ENCODE results near the gene KLHDC7A. TPM values are rescaled to one million over a fixed set of nuclear protein-coding genes. Genes with fewer than 3 reads are reported as not detected.

KLHDC7A gene
- total and polyA plus RNA-seq, 2 of the 4 experiments (the other 2 are of a cell fraction), result not detected

DNA sequence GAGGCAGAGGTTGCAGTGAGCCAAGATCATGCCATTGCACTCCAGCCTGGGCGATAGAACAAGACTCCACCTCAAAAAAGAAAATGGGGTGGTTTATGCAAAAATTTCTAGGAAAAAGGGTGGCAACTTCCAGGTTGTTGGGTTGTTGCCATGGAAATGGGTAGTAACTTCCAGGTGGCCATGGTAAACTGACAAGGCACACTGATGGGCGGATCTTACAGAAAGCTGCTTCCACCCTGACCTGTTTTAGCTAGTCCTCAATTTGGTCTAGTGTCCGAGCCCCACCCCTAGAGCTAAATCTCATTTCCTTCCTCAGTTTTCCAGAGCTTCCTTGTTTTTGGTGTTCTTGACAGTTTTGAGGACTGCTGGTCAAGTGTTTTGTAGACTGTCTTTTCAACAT lies 13.6 kb downstream of the KLHDC7A start:
- ATAC-seq (ENCODE audit: low read depth) (no peak), DNase-seq (no peak)
- Histone ChIP-seq H3K27ac (ENCODE audit: insufficient read depth, low read length) (no peak overlapping the region), H2BK15ac (ENCODE audit: low read depth, low read length) (no peak overlapping the region), H3K36me3 (ENCODE audit: control insufficient read depth, insufficient read depth, low read length) (no peaks in the 10 kb centered on the region), H2AK9ac (replicated peaks; ENCODE audit: low read depth, low read length, poor library complexity) (no peak overlapping the region), H2BK120ac (ENCODE audit: low read depth, low read length) (no peak overlapping the region), H3K9me3 (ENCODE audit: control insufficient read depth, insufficient read depth, low read length) (peaks cover 9% of the 10 kb centered on the region; the same call in 1 of the 2 replicates), H3K14ac (replicated peaks; ENCODE audit: low read depth, low read length) (no peak overlapping the region), H4K5ac (ENCODE audit: low read depth, low read length) (no peak overlapping the region), H3K4me2 (ENCODE audit: low read depth, low read length) (no peak overlapping the region), H4K91ac (ENCODE audit: insufficient read depth, low read depth, low read length) (no peak overlapping the region), H4K8ac (ENCODE audit: low read depth in 2 of 2, low read length in 2 of 2) (no peak overlapping the region), H3K4me3 (ENCODE audit: insufficient read depth, low read depth, low read length) (no peak overlapping the region), H2BK5ac (ENCODE audit: low read depth, low read length, poor library complexity, severe bottlenecking) (no peak overlapping the region), H4K20me1 (ENCODE audit: insufficient read depth, low read length) (no peaks in the 10 kb centered on the region), H3K9me1 (ENCODE audit: insufficient read depth, low read length) (no peaks in the 10 kb centered on the region), H2BK20ac (ENCODE audit: low read depth, low read length) (no peak overlapping the region), H3K27me3 (ENCODE audit: control insufficient read depth, insufficient read depth, low read length) (no peaks in the 10 kb centered on the region), H2AK5ac (ENCODE audit: low read depth, low read length) (no peak overlapping the region), H3K9ac (ENCODE audit: low read depth, low read length) (no peak overlapping the region), H3K4me1 (ENCODE audit: control insufficient read depth, insufficient read depth, low read length) (no peaks in the 10 kb centered on the region), H3K23ac (ENCODE audit: low read depth, low read length) (no peak overlapping the region), H2AFZ (replicated peaks; ENCODE audit: low read length, poor library complexity) (no peak overlapping the region), H3K56ac (ENCODE audit: extremely low read depth, insufficient read depth, low read length) (no peak overlapping the region), H3K18ac (ENCODE audit: low read depth, low read length) (no peak overlapping the region), H3K79me1 (ENCODE audit: low read depth in 1 of 2, low read length in 2 of 2) (no peaks in the 10 kb centered on the region), H3K4ac (ENCODE audit: low read depth, low read length) (no peak overlapping the region)
- dilution Hi-C loops (cut with HindIII; ENCODE audit: low sequenced_read_pairs, unreplicated experiment) (no loop called here), intact Hi-C loops (cut with micrococcal nuclease) (no loop called here), in situ Hi-C loops (cut with MboI; ENCODE audit: low sequenced_read_pairs) (no loop called here)
- POLR2A ChIA-PET (ENCODE audit: unreplicated experiment), result no interaction called here
- CTCF ChIA-PET, result no interaction called here
- WGBS, 2 experiments (ENCODE audit: extremely low coverage in 2 of 2, insufficient read length in 1 of 2), result no CpG with 5 or more reads among the region's 3 CpGs
- TF ChIP-seq RAD21 (IDR thresholded peaks at IDR 0.05; ENCODE audit: low read length) (no peak), SMC3 (IDR thresholded peaks at IDR 0.05; ENCODE audit: low read depth, low read length) (no peak), MAZ (IDR thresholded peaks at IDR 0.05; ENCODE audit: borderline replicate concordance, low read depth, low read length) (no peak), CHD1 (IDR thresholded peaks at IDR 0.05; ENCODE audit: low read depth, low read length) (no peak), BHLHE40 (IDR thresholded peaks at IDR 0.05; ENCODE audit: low read depth, low read length) (no peak), FOS (IDR thresholded peaks at IDR 0.05; ENCODE audit: low read depth, low read length) (no peak), RFX5 (IDR thresholded peaks at IDR 0.05; ENCODE audit: low read depth, low read length) (no peak), NFE2L2 (IDR thresholded peaks at IDR 0.05; ENCODE audit: low read depth, low read length) (no peak), RCOR1 (IDR thresholded peaks at IDR 0.05; ENCODE audit: insufficient replicate concordance, low read length) (no peak), MXI1 (IDR thresholded peaks at IDR 0.05; ENCODE audit: borderline replicate concordance, low read depth, low read length) (no peak), CEBPB (IDR thresholded peaks at IDR 0.05; ENCODE audit: low read depth, low read length) (no peak), MAFK (IDR thresholded peaks at IDR 0.05; ENCODE audit: low read depth, low read length) (no peak), POLR2A (IDR thresholded peaks at IDR 0.05; ENCODE audit: low read depth, low read length) (no peak)
- TF ChIP-seq, protein P1, sequence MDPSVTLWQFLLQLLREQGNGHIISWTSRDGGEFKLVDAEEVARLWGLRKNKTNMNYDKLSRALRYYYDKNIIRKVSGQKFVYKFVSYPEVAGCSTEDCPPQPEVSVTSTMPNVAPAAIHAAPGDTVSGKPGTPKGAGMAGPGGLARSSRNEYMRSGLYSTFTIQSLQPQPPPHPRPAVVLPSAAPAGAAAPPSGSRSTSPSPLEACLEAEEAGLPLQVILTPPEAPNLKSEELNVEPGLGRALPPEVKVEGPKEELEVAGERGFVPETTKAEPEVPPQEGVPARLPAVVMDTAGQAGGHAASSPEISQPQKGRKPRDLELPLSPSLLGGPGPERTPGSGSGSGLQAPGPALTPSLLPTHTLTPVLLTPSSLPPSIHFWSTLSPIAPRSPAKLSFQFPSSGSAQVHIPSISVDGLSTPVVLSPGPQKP (IDR thresholded peaks at IDR 0.05; ENCODE audit: borderline replicate concordance, low read depth, low read length), result no peak
- TF ChIP-seq, protein P2, sequence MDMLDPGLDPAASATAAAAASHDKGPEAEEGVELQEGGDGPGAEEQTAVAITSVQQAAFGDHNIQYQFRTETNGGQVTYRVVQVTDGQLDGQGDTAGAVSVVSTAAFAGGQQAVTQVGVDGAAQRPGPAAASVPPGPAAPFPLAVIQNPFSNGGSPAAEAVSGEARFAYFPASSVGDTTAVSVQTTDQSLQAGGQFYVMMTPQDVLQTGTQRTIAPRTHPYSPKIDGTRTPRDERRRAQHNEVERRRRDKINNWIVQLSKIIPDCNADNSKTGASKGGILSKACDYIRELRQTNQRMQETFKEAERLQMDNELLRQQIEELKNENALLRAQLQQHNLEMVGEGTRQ (IDR thresholded peaks at IDR 0.05; ENCODE audit: low read depth, low read length), result no peak
- TF ChIP-seq, protein P3, sequence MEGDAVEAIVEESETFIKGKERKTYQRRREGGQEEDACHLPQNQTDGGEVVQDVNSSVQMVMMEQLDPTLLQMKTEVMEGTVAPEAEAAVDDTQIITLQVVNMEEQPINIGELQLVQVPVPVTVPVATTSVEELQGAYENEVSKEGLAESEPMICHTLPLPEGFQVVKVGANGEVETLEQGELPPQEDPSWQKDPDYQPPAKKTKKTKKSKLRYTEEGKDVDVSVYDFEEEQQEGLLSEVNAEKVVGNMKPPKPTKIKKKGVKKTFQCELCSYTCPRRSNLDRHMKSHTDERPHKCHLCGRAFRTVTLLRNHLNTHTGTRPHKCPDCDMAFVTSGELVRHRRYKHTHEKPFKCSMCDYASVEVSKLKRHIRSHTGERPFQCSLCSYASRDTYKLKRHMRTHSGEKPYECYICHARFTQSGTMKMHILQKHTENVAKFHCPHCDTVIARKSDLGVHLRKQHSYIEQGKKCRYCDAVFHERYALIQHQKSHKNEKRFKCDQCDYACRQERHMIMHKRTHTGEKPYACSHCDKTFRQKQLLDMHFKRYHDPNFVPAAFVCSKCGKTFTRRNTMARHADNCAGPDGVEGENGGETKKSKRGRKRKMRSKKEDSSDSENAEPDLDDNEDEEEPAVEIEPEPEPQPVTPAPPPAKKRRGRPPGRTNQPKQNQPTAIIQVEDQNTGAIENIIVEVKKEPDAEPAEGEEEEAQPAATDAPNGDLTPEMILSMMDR (conservative IDR thresholded peaks at IDR 0.05; ENCODE audit: low read depth, low read length), result no peak
- BruUV-seq (replicated peaks), result no TSS peak

Measured in IMR-90 (cell line).